GM19099 (cell line): ENCODE measurements around the gene UFSP2.

Experiments used
- POLR2A ChIP-seq: IDR thresholded peaks from 3 replicates; pipeline ENCODE4 v1.6.1; 2011; ENCODE audit warnings: low read depth; ENCODE audit not compliant: insufficient read length; ENCODE audit errors: extremely low read depth

Gene UFSP2

GRCh38 chr4:185398618-185399017 is 27.1 kb downstream of the UFSP2 start:
- no peak for TF ChIP-seq POLR2A

DNA sequence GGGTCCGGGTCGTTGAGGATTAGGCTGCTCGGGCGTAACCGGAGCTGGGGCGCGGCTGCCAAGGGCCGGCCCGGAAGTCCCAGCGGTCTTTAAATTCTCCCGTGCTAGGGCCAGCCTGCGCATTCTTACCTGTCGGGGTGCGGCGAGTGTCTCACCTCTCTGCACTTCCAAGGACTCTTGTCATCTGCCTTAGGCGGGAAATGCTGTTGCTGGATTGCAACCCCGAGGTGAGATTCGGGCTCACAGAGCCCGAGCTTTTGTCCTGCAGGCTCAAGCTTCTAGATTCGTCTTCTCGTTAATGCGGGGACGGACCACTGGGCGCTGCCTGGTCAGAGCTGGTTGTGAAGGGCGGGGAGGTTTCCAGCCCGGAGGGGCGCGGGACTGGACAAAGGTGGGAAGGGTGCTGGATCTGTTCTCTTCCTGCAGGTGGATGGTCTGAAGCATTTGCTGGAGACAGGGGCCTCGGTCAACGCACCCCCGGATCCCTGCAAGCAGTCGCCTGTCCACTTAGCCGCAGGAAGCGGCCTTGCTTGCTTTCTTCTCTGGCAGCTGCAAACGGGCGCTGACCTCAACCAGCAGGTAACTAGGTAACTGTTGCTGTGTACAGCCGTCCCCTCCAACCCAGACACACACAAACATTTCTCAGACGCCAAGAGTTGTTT is 28.9 kb downstream of the UFSP2 start, which contains the start of gene ANKRD37:
ANKRD37 (plus strand) TSS at position 118 of the 662 bp plus-strand sequence; CDS start at position 201, 83 bp downstream.
- peak; percentile 7 for TF ChIP-seq POLR2A

DNA sequence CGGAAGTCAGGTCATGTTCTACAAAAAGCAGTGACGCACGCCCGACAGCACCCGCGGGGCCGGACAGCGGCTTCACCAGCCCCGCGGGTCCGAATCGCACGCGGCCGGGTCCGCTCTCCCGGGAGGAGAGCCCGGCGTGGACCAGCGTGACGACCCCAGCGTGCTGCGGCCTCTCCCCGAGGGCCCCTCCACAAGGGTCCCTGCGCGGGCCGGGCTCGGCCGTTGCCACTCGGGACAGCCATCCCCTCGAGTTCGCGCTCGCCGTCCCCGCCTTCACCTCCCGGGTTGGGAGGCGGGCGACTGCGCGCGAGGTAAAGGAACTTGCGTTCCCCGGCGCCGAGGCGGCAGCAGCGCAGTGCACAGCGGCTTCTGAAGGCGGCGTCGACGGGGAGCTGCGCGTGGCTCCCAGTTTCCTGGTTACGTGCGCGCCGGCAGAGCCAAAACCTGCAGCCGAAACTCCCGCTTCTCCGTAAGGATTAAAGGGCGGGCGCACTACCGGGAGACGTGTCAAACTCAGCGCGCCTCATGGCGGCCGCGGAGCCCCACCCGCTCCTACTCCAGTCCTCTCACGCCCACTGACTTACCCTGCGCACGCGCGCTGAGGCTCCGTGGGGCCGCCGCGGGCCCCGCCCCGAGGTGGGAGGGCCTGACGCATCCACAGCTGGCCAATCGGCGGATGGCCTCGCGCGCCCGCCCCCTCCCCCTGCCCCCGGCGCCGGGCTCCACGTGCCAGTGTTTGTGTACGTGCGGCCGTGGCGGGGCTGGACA is 29.6 kb downstream of the UFSP2 start:
- peak; percentile 73 for TF ChIP-seq POLR2A

DNA sequence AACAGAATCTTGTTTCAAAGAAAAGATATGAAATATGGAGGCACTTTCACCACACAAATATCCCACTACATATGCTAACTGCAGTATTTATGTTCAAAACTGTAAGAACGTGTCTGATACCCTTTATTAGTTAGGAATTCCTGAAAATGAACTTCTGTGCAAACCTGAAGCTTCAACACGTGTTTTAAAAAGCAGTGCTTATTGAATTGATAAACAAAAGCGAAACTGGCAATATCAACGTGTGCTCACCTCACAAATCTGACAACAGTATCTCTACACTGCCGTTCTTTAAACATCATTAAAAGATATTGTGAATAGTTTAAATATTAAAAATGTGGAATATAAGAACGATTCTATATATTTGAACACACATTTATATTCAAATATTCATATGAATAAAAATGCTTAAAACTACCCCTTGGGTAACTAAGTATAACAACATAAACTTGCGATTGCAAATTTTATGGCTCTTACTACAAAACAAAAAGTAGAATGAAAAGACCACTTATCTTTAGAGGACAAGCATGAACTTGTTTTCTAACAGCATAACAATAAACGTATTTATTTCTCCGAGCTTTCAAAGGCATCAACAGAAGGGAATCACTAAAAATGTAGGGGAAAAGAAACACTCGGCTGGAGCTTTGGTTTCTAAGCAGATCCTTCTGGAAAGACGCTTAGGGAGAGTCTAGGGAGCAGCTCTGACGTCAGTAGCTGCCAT is 30.4 kb downstream of the UFSP2 start, which contains the start of gene LRP2BP:
LRP2BP (minus strand) TSS at position 687 of the 718 bp plus-strand sequence. CDS start 17,738 bp downstream, outside the sequence.
- TF ChIP-seq POLR2A: no peak

GRCh38 chr4:185394568-185395237 is 31.1 kb downstream of the UFSP2 start:
- TF ChIP-seq POLR2A: no peak

DNA sequence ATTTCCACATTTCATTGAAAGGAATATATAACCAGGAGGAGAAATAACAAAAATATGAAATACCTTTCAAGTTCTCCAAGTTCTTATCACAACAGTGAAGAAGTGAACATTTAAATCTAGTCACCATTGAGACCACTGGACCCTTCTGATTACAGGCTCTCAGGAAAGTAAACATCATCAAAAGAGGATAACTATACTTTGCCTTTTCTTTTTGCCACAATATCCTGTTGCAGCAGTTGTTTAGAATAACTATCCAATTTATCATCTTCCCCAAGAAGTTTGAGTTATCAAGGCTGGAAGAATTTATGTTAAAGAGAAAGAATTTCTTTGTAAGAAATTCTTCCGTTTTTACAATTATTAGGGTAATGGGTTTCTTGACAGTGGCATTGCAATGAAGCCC is 33.6 kb downstream of the UFSP2 start:
- TF ChIP-seq POLR2A: no peak

GRCh38 chr4:185390941-185391340 is 34.8 kb downstream of the UFSP2 start:
- TF ChIP-seq POLR2A: no peak

DNA sequence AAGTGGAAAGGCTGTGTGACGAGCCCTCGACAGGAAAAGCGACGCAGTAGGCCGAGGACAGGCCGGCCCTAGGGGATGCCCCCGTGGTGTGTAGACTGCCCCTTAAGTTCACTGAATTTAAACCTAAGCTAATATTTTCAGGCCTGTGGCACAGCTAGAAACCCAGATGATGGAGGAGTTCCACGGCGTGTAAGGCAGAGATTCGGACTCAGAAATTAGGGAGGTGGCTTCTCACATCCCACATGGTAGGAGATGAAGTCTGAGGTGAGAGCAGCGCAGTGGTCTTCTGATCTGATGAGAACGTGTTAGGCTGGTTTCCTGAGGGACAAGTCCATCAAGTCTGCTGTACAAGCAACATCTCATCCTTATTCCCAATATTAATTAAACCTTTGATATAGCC is 37.8 kb downstream of the UFSP2 start:
- no peak for TF ChIP-seq POLR2A

DNA sequence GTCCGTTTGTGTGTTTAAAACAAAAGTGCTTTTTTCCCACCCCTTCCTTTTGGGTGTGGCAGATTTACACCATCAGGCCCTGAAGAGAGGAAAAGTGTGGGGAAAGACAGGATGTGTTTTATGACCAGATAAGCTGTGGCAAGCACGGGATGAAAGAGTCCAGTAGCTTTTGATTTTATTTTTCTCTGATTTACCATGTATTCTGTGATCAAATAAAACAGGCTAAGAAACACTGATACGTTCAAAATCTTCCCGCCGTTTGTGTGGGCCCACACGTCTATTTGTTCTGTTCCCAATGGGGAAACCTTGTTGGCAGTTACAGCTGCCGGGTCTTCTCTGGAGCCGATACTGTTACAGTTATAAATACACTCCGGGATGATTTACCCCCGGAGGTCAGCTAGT is 40.8 kb downstream of the UFSP2 start:
- no peak for TF ChIP-seq POLR2A

DNA sequence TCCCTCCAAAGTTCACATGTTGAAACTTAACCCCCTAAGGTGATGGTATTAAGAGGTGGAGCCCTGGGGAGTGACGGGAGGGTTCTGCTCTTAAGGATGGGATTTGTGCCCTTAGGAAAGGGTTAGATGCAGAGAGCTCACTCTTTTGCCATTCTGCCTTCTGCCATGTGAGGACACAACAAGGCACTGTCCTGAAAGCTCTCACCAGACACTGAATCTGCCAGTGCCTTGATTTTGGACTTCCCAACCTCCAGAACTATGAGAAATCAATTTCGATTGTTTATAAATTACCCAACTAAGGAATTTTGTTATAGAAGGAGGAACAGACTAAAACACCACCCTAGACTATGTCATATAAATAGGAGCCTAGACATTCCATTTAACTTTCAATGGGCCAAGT is 41.7 kb downstream of the UFSP2 start:
- TF ChIP-seq POLR2A: no peak

GRCh38 chr4:185383451-185383850 is 42.3 kb downstream of the UFSP2 start:
- no peak for TF ChIP-seq POLR2A

DNA sequence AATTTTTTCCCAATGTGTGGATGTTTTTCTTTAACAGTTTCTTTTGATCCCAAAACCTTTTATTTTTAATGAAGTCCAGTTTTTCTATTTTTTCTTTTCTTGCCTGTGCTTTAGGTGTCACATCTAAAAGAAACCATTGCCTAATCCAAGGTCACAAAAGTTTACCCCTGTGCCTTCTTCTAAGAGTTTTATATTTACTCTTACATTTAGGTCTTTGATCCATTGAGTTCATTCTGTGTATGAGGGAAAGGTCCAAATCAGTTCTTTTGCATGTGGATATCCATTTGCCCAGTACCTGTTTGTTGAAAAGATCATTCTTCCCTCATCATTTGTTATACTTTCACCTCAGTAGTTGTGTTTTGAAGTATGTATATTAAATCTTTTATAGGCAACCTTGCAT is 43.0 kb downstream of the UFSP2 start:
- no peak for TF ChIP-seq POLR2A

DNA sequence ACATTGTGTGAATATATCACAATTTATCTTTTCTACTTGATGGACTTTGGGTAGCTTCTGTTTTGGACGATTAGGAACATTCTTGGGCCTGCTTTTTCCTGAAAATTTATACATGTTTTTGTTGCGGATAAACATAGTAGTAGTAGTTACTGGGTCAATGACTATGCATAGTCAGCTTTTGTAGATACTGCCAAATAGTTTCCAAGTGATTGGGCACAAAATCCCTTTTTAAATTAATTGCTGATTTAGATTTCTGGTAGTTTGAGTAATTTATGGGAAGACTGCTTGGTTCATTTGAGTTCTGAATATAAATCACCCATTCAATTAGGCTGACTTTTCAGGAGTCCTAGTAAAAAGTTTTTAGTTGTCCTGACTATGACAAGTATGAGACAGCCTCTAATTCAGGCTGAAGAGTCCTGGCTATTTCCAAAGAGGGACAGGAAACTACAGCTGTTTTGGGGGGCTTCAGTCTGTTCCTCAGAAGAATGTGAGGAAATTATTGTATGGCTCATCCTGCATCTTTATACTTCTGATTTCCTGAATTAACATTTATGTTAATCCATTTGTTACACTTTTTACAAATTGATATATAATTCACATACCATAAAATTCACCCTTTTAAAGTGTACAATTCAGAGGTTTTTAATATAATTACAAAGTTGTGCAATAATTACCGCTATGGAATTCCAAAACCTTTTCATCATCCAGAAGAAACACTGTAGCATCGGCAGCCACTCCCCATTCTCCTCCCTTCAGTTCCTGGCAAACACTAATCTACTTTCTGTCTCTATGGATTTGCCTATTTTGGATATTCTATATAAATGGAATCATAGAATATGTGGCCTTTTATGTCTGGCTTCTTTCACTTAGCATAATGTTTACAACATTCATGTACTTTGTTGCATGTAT is 44.2 kb downstream of the UFSP2 start:
- TF ChIP-seq POLR2A: no peak

DNA sequence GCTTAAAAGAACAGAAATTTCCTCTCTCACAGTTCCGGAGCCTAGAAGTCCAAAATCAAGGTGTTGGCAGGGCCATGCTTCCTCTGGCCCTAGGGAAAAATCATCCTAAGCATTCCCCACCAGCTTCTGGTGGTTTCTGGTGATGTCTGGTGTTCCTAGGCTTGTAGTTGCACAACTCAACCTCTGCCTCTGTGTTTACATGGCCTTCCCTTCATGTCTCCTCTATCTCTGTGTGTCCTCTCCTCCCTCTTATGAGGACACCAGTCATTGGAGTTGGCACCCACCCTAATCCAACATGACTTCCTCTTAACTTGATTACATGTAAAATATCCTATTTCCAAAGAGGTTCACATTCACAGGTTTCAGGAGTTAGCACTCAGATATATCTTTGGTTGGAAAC is 45.4 kb downstream of the UFSP2 start:
- TF ChIP-seq POLR2A: no peak
